Measurements from ENCODE around the gene TM9SF1. TPM values are rescaled to one million over a fixed set of nuclear protein-coding genes. Genes with fewer than 3 reads are reported as not detected.

TM9SF1 gene
- total and polyA plus RNA-seq, 9 of the 15 experiments (the other 6 are each of a cell fraction or from before 2014, with no cell fraction given): 5.3 to 20.3 (median 11.8) TPM

- no peak for TF ChIP-seq ZBTB40 (IDR thresholded peaks at IDR 0.05)
- TF ChIP-seq ZBTB40 (CRISPR knock-in tag; IDR thresholded peaks at IDR 0.05): no peak
- TF ChIP-seq HDAC2 (IDR thresholded peaks at IDR 0.05): no peak
- no peak for TF ChIP-seq ZNF668 (CRISPR knock-in tag; IDR thresholded peaks at IDR 0.05)
- TF ChIP-seq ZNF583 (CRISPR knock-in tag; IDR thresholded peaks at IDR 0.05): no peak
- TF ChIP-seq CSDE1 (IDR thresholded peaks at IDR 0.05): no peak
- TF ChIP-seq DNMT1 (IDR thresholded peaks at IDR 0.05): no peak
- no peak for TF ChIP-seq ZNF79 (CRISPR knock-in tag; IDR thresholded peaks at IDR 0.05; ENCODE audit: low read depth)
- no peak for TF ChIP-seq RUNX1 (IDR thresholded peaks at IDR 0.05; ENCODE audit: low read depth)
- TF ChIP-seq E2F6 (IDR thresholded peaks at IDR 0.05; ENCODE audit: borderline replicate concordance in 1 of 2, extremely low read depth in 1 of 2, insufficient read depth in 1 of 2, insufficient read length in 1 of 2, low read depth in 1 of 2, low read length in 1 of 2, poor library complexity in 1 of 2, severe bottlenecking in 1 of 2): peak in 1 of 2 experiments; percentile 21
- no peak for TF ChIP-seq GTF2F1 (IDR thresholded peaks at IDR 0.05; ENCODE audit: low read depth, low read length)
- TF ChIP-seq CHD2 (IDR thresholded peaks at IDR 0.05; ENCODE audit: low read depth, low read length): peak; percentile 45; the same call in 1 of the 2 replicates
- no peak for TF ChIP-seq DACH1 (IDR thresholded peaks at IDR 0.05; ENCODE audit: partially characterized antibody)
- TF ChIP-seq CBFB (CRISPR knock-in tag; IDR thresholded peaks at IDR 0.05): no peak
- TF ChIP-seq CHD4 (IDR thresholded peaks at IDR 0.05; ENCODE audit: insufficient read depth, insufficient replicate concordance, low read depth, low read length, poor library complexity, severe bottlenecking): no peak
- no peak for TF ChIP-seq ZNF143 (CRISPR knock-in tag; IDR thresholded peaks at IDR 0.05)
- TF ChIP-seq HCFC1 (IDR thresholded peaks at IDR 0.05; ENCODE audit: low read depth, low read length): no peak
- TF ChIP-seq TOE1 (IDR thresholded peaks at IDR 0.05; ENCODE audit: borderline replicate concordance): no peak
- no peak for TF ChIP-seq TOE1 (CRISPR knock-in tag; IDR thresholded peaks at IDR 0.05; ENCODE audit: borderline replicate concordance, low read depth)
- TF ChIP-seq NFXL1 (CRISPR knock-in tag; IDR thresholded peaks at IDR 0.05): no peak
These were observed 54.0 kb downstream of the TM9SF1 start, which contains the start of gene EMC9 (continued) for GRCh38 chr14:24141097-24141880.
